HepG2 (cell line): ENCODE measurements around the gene DDX28. TPM values are rescaled to one million over a fixed set of nuclear protein-coding genes. Genes with fewer than 3 reads are reported as not detected.

ENCODE experiments used
- DMAP1 ChIP-seq: IDR thresholded peaks from 2 replicates; pipeline ENCODE4 v1.6.1; 2016
- GABPA ChIP-seq, 2 experiments: IDR thresholded peaks; 2 replicates each; pipeline ENCODE4 v1.6.1; 2011 to 2016; ENCODE audit warnings: low read depth in 2 of 2, low read length in 1 of 2, missing biosample characterization in 1 of 2, missing genetic modification characterization in 1 of 2
- GLI4 ChIP-seq: sonication (generic); formaldehyde crosslinking; IDR thresholded peaks from 2 replicates; pipeline ENCODE4 v1.5.1; 2020; ENCODE audit warnings: missing genetic modification reagents, mild to moderate bottlenecking, moderate library complexity, borderline replicate concordance
- HNF4G ChIP-seq, 2 experiments: sonication (generic) in 1 of 2; formaldehyde crosslinking in 1 of 2; IDR thresholded peaks; 2 replicates each; pipeline versions ENCODE4 v1.4.0 to v1.6.1; 2011 to 2020; ENCODE audit warnings: borderline replicate concordance in 2 of 2, low read depth in 2 of 2, mild to moderate bottlenecking in 2 of 2, low read length in 1 of 2, missing genetic modification reagents in 1 of 2, moderate library complexity in 1 of 2
- JDP2 ChIP-seq: sonication (generic); formaldehyde crosslinking; IDR thresholded peaks from 2 replicates; pipeline ENCODE4 v1.8.1; 2022; ENCODE audit warnings: missing genetic modification reagents, borderline replicate concordance
- MAF1 ChIP-seq: sonication (generic); formaldehyde crosslinking; IDR thresholded peaks from 2 replicates; pipeline ENCODE4 v1.5.0; 2020; ENCODE audit warnings: missing genetic modification reagents, borderline replicate concordance
- RAD21 ChIP-seq: fragments of 450-650 bp; formaldehyde crosslinking; IDR thresholded peaks from 2 replicates; pipeline ENCODE4 v1.5.0; 2020; ENCODE audit warnings: mild to moderate bottlenecking
- SNAPC2 ChIP-seq: sonication (generic); formaldehyde crosslinking; IDR thresholded peaks from 2 replicates; pipeline ENCODE4 v1.8.1; 2022; ENCODE audit warnings: mild to moderate bottlenecking, missing genetic modification reagents
- ZBTB38 ChIP-seq: sonication (generic); formaldehyde crosslinking; IDR thresholded peaks from 2 replicates; pipeline ENCODE4 v1.5.1; 2020; ENCODE audit warnings: mild to moderate bottlenecking, missing genetic modification reagents
- ZNF12 ChIP-seq: sonication (generic); formaldehyde crosslinking; IDR thresholded peaks from 2 replicates; pipeline ENCODE4 v1.5.0; 2020; ENCODE audit warnings: missing genetic modification reagents
- ZNF124 ChIP-seq: sonication (generic); formaldehyde crosslinking; IDR thresholded peaks from 2 replicates; pipeline ENCODE4 v1.4.0; 2020; ENCODE audit warnings: missing genetic modification reagents
- ZNF235 ChIP-seq: sonication (generic); formaldehyde crosslinking; IDR thresholded peaks from 2 replicates; pipeline ENCODE4 v1.8.1; 2023; ENCODE audit warnings: mild to moderate bottlenecking, missing genetic modification reagents, borderline replicate concordance
- ZNF44 ChIP-seq: sonication (generic); formaldehyde crosslinking; IDR thresholded peaks from 2 replicates; pipeline ENCODE4 v1.5.1; 2020; ENCODE audit warnings: mild to moderate bottlenecking, missing genetic modification reagents
- ZNF558 ChIP-seq: sonication (generic); formaldehyde crosslinking; IDR thresholded peaks from 2 replicates; pipeline ENCODE4 v1.9.0; 2022; ENCODE audit warnings: mild to moderate bottlenecking, missing genetic modification reagents, borderline replicate concordance
- polyA plus RNA-seq, 8 experiments: library from polyadenylated mRNA; depleted of rRNA in 3 of 8; stranded (reverse) in 7 of 8; unstranded in 1 of 8; fragments of >200 nt; fragmentation: Illumina TruSeq in 4 of 8; extraction: Trizol in 4 of 8; gene quantifications; 2 replicates each; pipeline versions ENCODE4 v1.2.1 to v1.2.3, GENCODE V29; 2011 to 2016; ENCODE audit warnings: low read depth in 4 of 8, missing spikeins in 1 of 8, mixed read lengths in 1 of 8; ENCODE audit not compliant: insufficient read depth in 1 of 8
- total RNA-seq, 5 experiments: library from RNA; depleted of rRNA; stranded (reverse); fragments of >200 nt; fragmentation: Illumina TruSeq; extraction: Trizol; gene quantifications; 2 replicates each; pipeline ENCODE4 v1.2.3, GENCODE V29; 2016; ENCODE audit warnings: low read depth in 1 of 5
- TF ChIP-seq, protein P1 (sequence below): sonication (generic); formaldehyde crosslinking; IDR thresholded peaks from 2 replicates; pipeline ENCODE4 v1.9.0; 2021; ENCODE audit warnings: missing genetic modification reagents, mild to moderate bottlenecking, borderline replicate concordance
- TF ChIP-seq, protein P2 (sequence below): fragments of 450-650 bp; IDR thresholded peaks from 2 replicates; pipeline ENCODE4 v1.6.1; 2017
- TF ChIP-seq, protein P3 (sequence below): sonication (generic); formaldehyde crosslinking; conservative IDR thresholded peaks from 2 replicates; pipeline ENCODE4 v1.8.0; 2022; ENCODE audit warnings: low read depth, missing genetic modification reagents
- TF ChIP-seq, protein P4 (sequence below): sonication (generic); formaldehyde crosslinking; conservative IDR thresholded peaks from 2 replicates; pipeline ENCODE4 v1.5.0; 2020; ENCODE audit warnings: missing genetic modification reagents
- TF ChIP-seq, protein P5 (sequence below): sonication (generic); formaldehyde crosslinking; IDR thresholded peaks from 2 replicates; pipeline ENCODE4 v1.5.1; 2020; ENCODE audit warnings: mild to moderate bottlenecking, missing genetic modification reagents, moderate library complexity

Gene DDX28
- total and polyA plus RNA-seq, 2 of the 13 experiments (the other 11 are each of a cell fraction or from before 2014, with no cell fraction given) = 14.1 to 16.4 TPM

DNA sequence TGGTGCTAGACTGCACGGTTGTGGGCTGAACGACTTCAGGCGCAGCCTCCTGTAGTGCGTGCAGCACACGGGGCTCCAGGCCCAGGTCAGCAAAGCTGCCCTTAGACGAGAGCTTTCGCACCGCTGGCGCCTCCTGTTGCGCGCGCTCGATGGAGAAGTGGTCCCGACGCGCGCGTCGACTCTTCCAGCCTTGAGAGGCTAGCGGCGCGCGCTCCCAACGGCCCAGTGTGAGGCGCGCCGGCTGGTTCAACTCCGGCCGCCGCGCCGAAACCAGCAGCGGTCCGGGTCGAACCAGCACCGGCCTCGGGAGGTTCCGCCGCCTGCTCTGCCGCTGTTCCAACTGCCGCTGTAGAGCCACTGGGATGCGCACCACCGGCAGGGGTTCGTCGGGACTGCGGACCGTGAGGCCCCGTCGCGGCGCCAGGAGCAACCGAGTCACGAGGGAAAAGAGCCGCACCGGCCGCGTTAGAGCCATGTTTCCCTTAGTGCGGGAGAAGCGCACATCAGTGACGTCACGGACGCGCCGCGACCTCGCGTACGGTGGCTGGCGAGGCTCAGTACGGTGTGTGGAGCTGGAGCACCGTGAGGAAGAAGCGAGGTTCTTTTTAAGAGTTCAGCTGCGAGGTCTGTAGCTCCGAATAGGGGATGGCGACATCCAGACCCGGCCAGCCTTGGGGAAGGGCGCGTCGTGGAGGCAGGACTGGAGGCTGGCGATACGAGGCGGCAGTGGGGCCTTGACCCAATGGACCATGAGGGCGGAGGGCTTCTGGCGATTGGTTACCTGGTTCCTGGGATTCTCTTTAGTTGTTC is at the start of gene DDX28, which contains the start of gene DUS2 (continued):
- TF ChIP-seq, protein P1, sequence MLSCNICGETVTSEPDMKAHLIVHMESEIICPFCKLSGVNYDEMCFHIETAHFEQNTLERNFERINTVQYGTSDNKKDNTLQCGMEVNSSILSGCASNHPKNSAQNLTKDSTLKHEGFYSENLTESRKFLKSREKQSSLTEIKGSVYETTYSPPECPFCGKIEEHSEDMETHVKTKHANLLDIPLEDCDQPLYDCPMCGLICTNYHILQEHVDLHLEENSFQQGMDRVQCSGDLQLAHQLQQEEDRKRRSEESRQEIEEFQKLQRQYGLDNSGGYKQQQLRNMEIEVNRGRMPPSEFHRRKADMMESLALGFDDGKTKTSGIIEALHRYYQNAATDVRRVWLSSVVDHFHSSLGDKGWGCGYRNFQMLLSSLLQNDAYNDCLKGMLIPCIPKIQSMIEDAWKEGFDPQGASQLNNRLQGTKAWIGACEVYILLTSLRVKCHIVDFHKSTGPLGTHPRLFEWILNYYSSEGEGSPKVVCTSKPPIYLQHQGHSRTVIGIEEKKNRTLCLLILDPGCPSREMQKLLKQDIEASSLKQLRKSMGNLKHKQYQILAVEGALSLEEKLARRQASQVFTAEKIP (CRISPR knock-in tag) = no peak
- TF ChIP-seq, protein P2, sequence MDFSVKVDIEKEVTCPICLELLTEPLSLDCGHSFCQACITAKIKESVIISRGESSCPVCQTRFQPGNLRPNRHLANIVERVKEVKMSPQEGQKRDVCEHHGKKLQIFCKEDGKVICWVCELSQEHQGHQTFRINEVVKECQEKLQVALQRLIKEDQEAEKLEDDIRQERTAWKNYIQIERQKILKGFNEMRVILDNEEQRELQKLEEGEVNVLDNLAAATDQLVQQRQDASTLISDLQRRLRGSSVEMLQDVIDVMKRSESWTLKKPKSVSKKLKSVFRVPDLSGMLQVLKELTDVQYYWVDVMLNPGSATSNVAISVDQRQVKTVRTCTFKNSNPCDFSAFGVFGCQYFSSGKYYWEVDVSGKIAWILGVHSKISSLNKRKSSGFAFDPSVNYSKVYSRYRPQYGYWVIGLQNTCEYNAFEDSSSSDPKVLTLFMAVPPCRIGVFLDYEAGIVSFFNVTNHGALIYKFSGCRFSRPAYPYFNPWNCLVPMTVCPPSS = no peak
- TF ChIP-seq MAF1 (CRISPR knock-in tag) (no peak; the same call in 1 of the 2 replicates), RAD21 (CRISPR knock-in tag) (peak; percentile 38; the same call in 1 of the 2 replicates), SNAPC2 (peak; percentile 95), HNF4G (IDR thresholded peaks at IDR 0.05; ENCODE audit: borderline replicate concordance, low read depth, low read length) (peak; percentile 62; the same call in 1 of the 2 replicates), HNF4G (CRISPR knock-in tag; IDR thresholded peaks at IDR 0.05; ENCODE audit: borderline replicate concordance, low read depth) (peak; percentile 64), ZNF558 (CRISPR knock-in tag) (peak; percentile 65; the same call in 1 of the 2 replicates), ZNF124 (CRISPR knock-in tag) (peak; percentile 94), GLI4 (CRISPR knock-in tag) (no peak), GABPA (IDR thresholded peaks at IDR 0.05; ENCODE audit: low read depth, low read length) (no peak), GABPA (CRISPR knock-in tag; IDR thresholded peaks at IDR 0.05; ENCODE audit: low read depth) (0 out of 2 replicates have a peak, but pooled peaks have one; percentile 40), JDP2 (no peak), ZNF12 (CRISPR knock-in tag) (peak; percentile 41; the same call in 1 of the 2 replicates), ZNF44 (CRISPR knock-in tag) (peak; percentile 87; the same call in 1 of the 2 replicates), ZNF235 (CRISPR knock-in tag) (peak; percentile 69; the same call in 1 of the 2 replicates), DMAP1 (CRISPR knock-in tag) (peak; percentile 99), ZBTB38 (CRISPR knock-in tag) (peak; percentile 93)
- TF ChIP-seq, protein P3, sequence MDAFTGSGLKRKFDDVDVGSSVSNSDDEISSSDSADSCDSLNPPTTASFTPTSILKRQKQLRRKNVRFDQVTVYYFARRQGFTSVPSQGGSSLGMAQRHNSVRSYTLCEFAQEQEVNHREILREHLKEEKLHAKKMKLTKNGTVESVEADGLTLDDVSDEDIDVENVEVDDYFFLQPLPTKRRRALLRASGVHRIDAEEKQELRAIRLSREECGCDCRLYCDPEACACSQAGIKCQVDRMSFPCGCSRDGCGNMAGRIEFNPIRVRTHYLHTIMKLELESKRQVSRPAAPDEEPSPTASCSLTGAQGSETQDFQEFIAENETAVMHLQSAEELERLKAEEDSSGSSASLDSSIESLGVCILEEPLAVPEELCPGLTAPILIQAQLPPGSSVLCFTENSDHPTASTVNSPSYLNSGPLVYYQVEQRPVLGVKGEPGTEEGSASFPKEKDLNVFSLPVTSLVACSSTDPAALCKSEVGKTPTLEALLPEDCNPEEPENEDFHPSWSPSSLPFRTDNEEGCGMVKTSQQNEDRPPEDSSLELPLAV = no peak
- TF ChIP-seq, protein P4, sequence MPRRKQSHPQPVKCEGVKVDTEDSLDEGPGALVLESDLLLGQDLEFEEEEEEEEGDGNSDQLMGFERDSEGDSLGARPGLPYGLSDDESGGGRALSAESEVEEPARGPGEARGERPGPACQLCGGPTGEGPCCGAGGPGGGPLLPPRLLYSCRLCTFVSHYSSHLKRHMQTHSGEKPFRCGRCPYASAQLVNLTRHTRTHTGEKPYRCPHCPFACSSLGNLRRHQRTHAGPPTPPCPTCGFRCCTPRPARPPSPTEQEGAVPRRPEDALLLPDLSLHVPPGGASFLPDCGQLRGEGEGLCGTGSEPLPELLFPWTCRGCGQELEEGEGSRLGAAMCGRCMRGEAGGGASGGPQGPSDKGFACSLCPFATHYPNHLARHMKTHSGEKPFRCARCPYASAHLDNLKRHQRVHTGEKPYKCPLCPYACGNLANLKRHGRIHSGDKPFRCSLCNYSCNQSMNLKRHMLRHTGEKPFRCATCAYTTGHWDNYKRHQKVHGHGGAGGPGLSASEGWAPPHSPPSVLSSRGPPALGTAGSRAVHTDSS (CRISPR knock-in tag) = no peak
- TF ChIP-seq, protein P5, sequence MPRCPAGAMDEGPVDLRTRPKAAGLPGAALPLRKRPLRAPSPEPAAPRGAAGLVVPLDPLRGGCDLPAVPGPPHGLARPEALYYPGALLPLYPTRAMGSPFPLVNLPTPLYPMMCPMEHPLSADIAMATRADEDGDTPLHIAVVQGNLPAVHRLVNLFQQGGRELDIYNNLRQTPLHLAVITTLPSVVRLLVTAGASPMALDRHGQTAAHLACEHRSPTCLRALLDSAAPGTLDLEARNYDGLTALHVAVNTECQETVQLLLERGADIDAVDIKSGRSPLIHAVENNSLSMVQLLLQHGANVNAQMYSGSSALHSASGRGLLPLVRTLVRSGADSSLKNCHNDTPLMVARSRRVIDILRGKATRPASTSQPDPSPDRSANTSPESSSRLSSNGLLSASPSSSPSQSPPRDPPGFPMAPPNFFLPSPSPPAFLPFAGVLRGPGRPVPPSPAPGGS (CRISPR knock-in tag) = peak; percentile 35
